Ishikawa (cell line): ENCODE data around the gene KRT17.

Experiments used
- REST ChIP-seq: IDR thresholded peaks from 2 replicates; pipeline ENCODE4 v1.6.1; 2012; ENCODE audit warnings: low read depth, mild to moderate bottlenecking
- TAF1 ChIP-seq: IDR thresholded peaks from 2 replicates; pipeline ENCODE4 v1.6.1; 2012; ENCODE audit warnings: low read depth, mild to moderate bottlenecking
- USF1 ChIP-seq: IDR thresholded peaks from 2 replicates; pipeline ENCODE4 v1.6.1; 2012

GRCh38 chr17:41650794-41651624 is 26.6 kb upstream of the KRT17 start:
- TF ChIP-seq TAF1 (no peak), REST (no peak), USF1 (no peak)
